ENCODE results near the gene DYNLT4. TPM values are rescaled to one million over a fixed set of nuclear protein-coding genes. Genes with fewer than 3 reads are reported as not detected.

The DYNLT4 gene
- total and polyA plus RNA-seq, 2 of the 13 experiments (the other 11 are each of a cell fraction or from before 2014, with no cell fraction given), result 0.77 TPM; not detected in 1

GRCh38 chr1:44827197-44828002 is 20.2 kb upstream of the DYNLT4 start (continued):
- no peak for TF ChIP-seq ZNF546 (CRISPR knock-in tag; conservative IDR thresholded peaks at IDR 0.05)
- no peak for TF ChIP-seq ZNF777 (CRISPR knock-in tag; IDR thresholded peaks at IDR 0.05)
- TF ChIP-seq TOPORS (CRISPR knock-in tag; IDR thresholded peaks at IDR 0.05), result no peak
- peak; percentile 64; the same call in 1 of the 2 replicates for TF ChIP-seq NAIF1 (CRISPR knock-in tag; IDR thresholded peaks at IDR 0.05; ENCODE audit: borderline replicate concordance)
- no peak for TF ChIP-seq HMGA1 (CRISPR knock-in tag; conservative IDR thresholded peaks at IDR 0.05)
- no peak for TF ChIP-seq CEBPZ (IDR thresholded peaks at IDR 0.05; ENCODE audit: low read length)
- no peak for TF ChIP-seq ISX (CRISPR knock-in tag; conservative IDR thresholded peaks at IDR 0.05)
- no peak for TF ChIP-seq MTERF4 (CRISPR knock-in tag; IDR thresholded peaks at IDR 0.05)
- no peak for TF ChIP-seq FOXA1 (IDR thresholded peaks at IDR 0.05)
- TF ChIP-seq FOXA1 (CRISPR knock-in tag; IDR thresholded peaks at IDR 0.05), result 0 out of 2 replicates have a peak, but pooled peaks have one; percentile 15
- no peak for TF ChIP-seq SMAD9 (CRISPR knock-in tag; IDR thresholded peaks at IDR 0.05)
- TF ChIP-seq SKI (IDR thresholded peaks at IDR 0.05; ENCODE audit: partially characterized antibody), result peak; percentile 20
- no peak for TF ChIP-seq TGIF2 (CRISPR knock-in tag; IDR thresholded peaks at IDR 0.05)
- no peak for TF ChIP-seq NCOR1 (IDR thresholded peaks at IDR 0.05; ENCODE audit: borderline replicate concordance, low read length)
- no peak for TF ChIP-seq ZNF816 (CRISPR knock-in tag; IDR thresholded peaks at IDR 0.05; ENCODE audit: borderline replicate concordance)
- TF ChIP-seq RBM39 (IDR thresholded peaks at IDR 0.05; ENCODE audit: low read depth, low read length, poor library complexity, severe bottlenecking), result no peak
- TF ChIP-seq SOX13 (IDR thresholded peaks at IDR 0.05), result no peak
- TF ChIP-seq SOX13 (CRISPR knock-in tag; conservative IDR thresholded peaks at IDR 0.05 in 1 of 2, IDR thresholded peaks at IDR 0.05 in 1 of 2), result 0 out of 4 replicates have a peak, but pooled peaks of 1 of the 2 experiments have one; percentile 41
- no peak; the same call in 1 of the 2 replicates for TF ChIP-seq ARNT2 (CRISPR knock-in tag; IDR thresholded peaks at IDR 0.05; ENCODE audit: low read depth)
- no peak for TF ChIP-seq ZNF513 (CRISPR knock-in tag; conservative IDR thresholded peaks at IDR 0.05)
- TF ChIP-seq TAF1 (CRISPR knock-in tag; IDR thresholded peaks at IDR 0.05), result peak; percentile 47; the same call in 1 of the 2 replicates
- TF ChIP-seq TAF15 (IDR thresholded peaks at IDR 0.05; ENCODE audit: low read depth, low read length, poor library complexity, severe bottlenecking), result no peak
- TF ChIP-seq ZNF850 (CRISPR knock-in tag; conservative IDR thresholded peaks at IDR 0.05), result no peak
- no peak for TF ChIP-seq KDM1A (CRISPR knock-in tag; IDR thresholded peaks at IDR 0.05)
- TF ChIP-seq ADNP (CRISPR knock-in tag; IDR thresholded peaks at IDR 0.05), result no peak
- TF ChIP-seq NR2F2 (IDR thresholded peaks at IDR 0.05; ENCODE audit: borderline replicate concordance, low read depth), result peak; percentile 50; the same call in 1 of the 2 replicates
